PC-3 (cell line): Measurements from ENCODE around the gene SLC8A3. TPM values are rescaled to one million over a fixed set of nuclear protein-coding genes. Genes with fewer than 3 reads are reported as not detected.

ENCODE experiments used
- ATAC-seq: fragments of 200-7000 bp; cut with Tn5 transposase; 2 replicates; pipeline ENCODE4 v1.9.1; 2020; ENCODE audit warnings: mild to moderate bottlenecking, moderate library complexity
- BruUV-seq: library from RNA; stranded (reverse); fragments of 400-500 nt; replicated peaks from 2 replicates; lab custom pipeline; 2021; lab: Mats Ljungman, UMichigan
- CTCF ChIA-PET: fragments of 300-600 bp; sonication (Branson Sonifier 250); formaldehyde crosslinking; loops from one replicate; lab custom pipeline; 2022; ENCODE audit warnings: antibody characterized with exemption; lab: Charles Lee
- POLR2A ChIA-PET: fragments of 300-600 bp; sonication (Branson Sonifier 250); formaldehyde crosslinking; loops from one replicate; lab custom pipeline; 2022; ENCODE audit warnings: antibody characterized with exemption; ENCODE audit not compliant: unreplicated experiment; lab: Charles Lee
- DNase-seq: peaks from one replicate; pipeline ENCODE4 v3.0.0-alpha.2; 2015
- H2AFZ ChIP-seq: fragments of 300-600 bp; sonication (generic); 2 replicates; pipeline ENCODE4 v1.6.0; 2016; ENCODE audit warnings: antibody characterized with exemption, low read length
- H3F3A ChIP-seq: fragments of 300-600 bp; sonication (generic); one replicate; pipeline ENCODE4 v1.6.0; 2017; ENCODE audit warnings: antibody characterized with exemption, low read length, control low read depth, mild to moderate bottlenecking; ENCODE audit not compliant: unreplicated experiment
- H3K27ac ChIP-seq: fragments of 300-600 bp; sonication (generic); 2 replicates; pipeline ENCODE4 v1.5.1; 2016; ENCODE audit warnings: mild to moderate bottlenecking, low read length
- H3K27me3 ChIP-seq: fragments of 300-600 bp; sonication (generic); 2 replicates; pipeline ENCODE4 v1.6.1; 2016; ENCODE audit warnings: low read length, mixed read lengths
- H3K36me3 ChIP-seq: fragments of 300-600 bp; sonication (generic); 2 replicates; pipeline ENCODE4 v1.6.1; 2016; ENCODE audit warnings: low read depth, mixed run types, low read length, mixed read lengths
- H3K4me1 ChIP-seq: fragments of 300-600 bp; sonication (generic); 2 replicates; pipeline ENCODE4 v1.5.1; 2016; ENCODE audit warnings: low read length; ENCODE audit not compliant: insufficient read depth
- H3K4me2 ChIP-seq: fragments of 300-600 bp; sonication (generic); 2 replicates; pipeline ENCODE4 v1.6.0; 2016; ENCODE audit warnings: low read length
- H3K4me3 ChIP-seq: fragments of 300-600 bp; sonication (generic); 2 replicates; pipeline ENCODE4 v1.5.1; 2016; ENCODE audit warnings: mild to moderate bottlenecking, low read length, mixed read lengths
- H3K79me2 ChIP-seq: fragments of 300-600 bp; sonication (generic); 2 replicates; pipeline ENCODE4 v1.6.1; 2017; ENCODE audit warnings: low read length, mixed read lengths
- H3K9ac ChIP-seq: fragments of 300-600 bp; sonication (generic); 2 replicates; pipeline ENCODE4 v1.6.0; 2016; ENCODE audit warnings: mild to moderate bottlenecking, low read length
- H3K9me2 ChIP-seq: fragments of 300-600 bp; sonication (generic); replicated peaks from 2 replicates; pipeline ENCODE4 v1.6.1; 2016; ENCODE audit warnings: mixed run types, low read length, mixed read lengths
- H3K9me3 ChIP-seq: fragments of 300-600 bp; sonication (generic); 2 replicates; pipeline ENCODE4 v1.6.1; 2016; ENCODE audit warnings: low read length, mixed read lengths
- H4K20me1 ChIP-seq: fragments of 300-600 bp; sonication (generic); 2 replicates; pipeline ENCODE4 v1.6.1; 2016; ENCODE audit warnings: low read length, mixed read lengths
- EZH2 ChIP-seq: fragments of 300-600 bp; sonication (generic); IDR thresholded peaks from one replicate; pipeline ENCODE4 v1.6.1; 2017; ENCODE audit warnings: antibody characterized with exemption, mild to moderate bottlenecking, low read length; ENCODE audit not compliant: unreplicated experiment
- EZH2phosphoT487 ChIP-seq: fragments of 300-600 bp; sonication (generic); IDR thresholded peaks from 2 replicates; pipeline ENCODE4 v1.6.1; 2018; ENCODE audit warnings: mild to moderate bottlenecking, antibody characterized with exemption, low read length, borderline replicate concordance
- intact Hi-C: fragments of 100-400 bp; cut with micrococcal nuclease; formaldehyde crosslinking; loops from 2 replicates; pipeline ENCODE4 v1.9.0; 2023
- total RNA-seq: library from RNA; depleted of rRNA; stranded (reverse); fragments of >200 nt; gene quantifications from 2 replicates; pipeline ENCODE4 v1.2.3, GENCODE V29; 2014
- TF ChIP-seq, protein P1 (sequence below): fragments of 300-600 bp; sonication (generic); conservative IDR thresholded peaks from 2 replicates; pipeline ENCODE4 v1.5.1; 2017; ENCODE audit warnings: antibody characterized with exemption, low read depth, mild to moderate bottlenecking, low read length

SLC8A3 gene
- total RNA-seq, 1 experiment from 2014 or later, result not detected

- no TSS peak for BruUV-seq
- POLR2A ChIA-PET, result interaction anchor here (0.7 kb wide), 1 partner anchor 144 kb away, joined by 14 read pairs; no protein-coding TSS in a partner anchor
Observed at GRCh38 chr14:70019695-70020094, 169.1 kb downstream of the SLC8A3 start.

GRCh38 chr14:70018713-70019211 is 170.0 kb downstream of the SLC8A3 start:
- Histone ChIP-seq H3K9ac (no peak overlapping the region), H3K9me3 (no peaks in the 10 kb centered on the region), H4K20me1 (no peaks in the 10 kb centered on the region), H3K36me3 (no peaks in the 10 kb centered on the region), H3K79me2 (no peaks in the 10 kb centered on the region), H3K4me3 (no peak overlapping the region), H3F3A (no peaks in the 10 kb centered on the region), H3K4me1 (no peaks in the 10 kb centered on the region), H3K9me2 (no peaks in the 10 kb centered on the region), H2AFZ (no peak overlapping the region), H3K27ac (no peak overlapping the region), H3K4me2 (no peak overlapping the region), H3K27me3 (peaks cover 96% of the 10 kb centered on the region)
- no TSS peak for BruUV-seq
- ChIA-PET POLR2A (no interaction called here), CTCF (interaction anchor here (0.6 kb wide), 1 partner anchor 55 kb away, joined by 3 read pairs; no protein-coding TSS in a partner anchor)
- intact Hi-C loops, result no loop called here
- TF ChIP-seq EZH2phosphoT487 (no peak), EZH2 (no peak)
- TF ChIP-seq, protein P1, sequence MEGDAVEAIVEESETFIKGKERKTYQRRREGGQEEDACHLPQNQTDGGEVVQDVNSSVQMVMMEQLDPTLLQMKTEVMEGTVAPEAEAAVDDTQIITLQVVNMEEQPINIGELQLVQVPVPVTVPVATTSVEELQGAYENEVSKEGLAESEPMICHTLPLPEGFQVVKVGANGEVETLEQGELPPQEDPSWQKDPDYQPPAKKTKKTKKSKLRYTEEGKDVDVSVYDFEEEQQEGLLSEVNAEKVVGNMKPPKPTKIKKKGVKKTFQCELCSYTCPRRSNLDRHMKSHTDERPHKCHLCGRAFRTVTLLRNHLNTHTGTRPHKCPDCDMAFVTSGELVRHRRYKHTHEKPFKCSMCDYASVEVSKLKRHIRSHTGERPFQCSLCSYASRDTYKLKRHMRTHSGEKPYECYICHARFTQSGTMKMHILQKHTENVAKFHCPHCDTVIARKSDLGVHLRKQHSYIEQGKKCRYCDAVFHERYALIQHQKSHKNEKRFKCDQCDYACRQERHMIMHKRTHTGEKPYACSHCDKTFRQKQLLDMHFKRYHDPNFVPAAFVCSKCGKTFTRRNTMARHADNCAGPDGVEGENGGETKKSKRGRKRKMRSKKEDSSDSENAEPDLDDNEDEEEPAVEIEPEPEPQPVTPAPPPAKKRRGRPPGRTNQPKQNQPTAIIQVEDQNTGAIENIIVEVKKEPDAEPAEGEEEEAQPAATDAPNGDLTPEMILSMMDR, result no peak
- ATAC-seq (0 out of 2 replicates have a peak, but pooled peaks have one; percentile 11), DNase-seq (no peak)

More at GRCh38 chr14:70019695-70020094, 169.1 kb downstream of the SLC8A3 start:
- Histone ChIP-seq H3K4me2 (no peak overlapping the region), H3K4me3 (no peak overlapping the region), H3K4me1 (no peaks in the 10 kb centered on the region), H2AFZ (no peak overlapping the region), H3K36me3 (no peaks in the 10 kb centered on the region), H3K27me3 (peaks cover 95% of the 10 kb centered on the region), H3K9ac (no peak overlapping the region), H4K20me1 (no peaks in the 10 kb centered on the region), H3K9me3 (no peaks in the 10 kb centered on the region), H3K79me2 (no peaks in the 10 kb centered on the region), H3K9me2 (no peaks in the 10 kb centered on the region), H3K27ac (no peak overlapping the region), H3F3A (no peaks in the 10 kb centered on the region)
- no peak for DNase-seq
- TF ChIP-seq EZH2phosphoT487 (no peak), EZH2 (no peak)
- TF ChIP-seq, protein P1, result no peak
- intact Hi-C loops, result no loop called here
- no peak for ATAC-seq
- CTCF ChIA-PET, result no interaction called here

DNA sequence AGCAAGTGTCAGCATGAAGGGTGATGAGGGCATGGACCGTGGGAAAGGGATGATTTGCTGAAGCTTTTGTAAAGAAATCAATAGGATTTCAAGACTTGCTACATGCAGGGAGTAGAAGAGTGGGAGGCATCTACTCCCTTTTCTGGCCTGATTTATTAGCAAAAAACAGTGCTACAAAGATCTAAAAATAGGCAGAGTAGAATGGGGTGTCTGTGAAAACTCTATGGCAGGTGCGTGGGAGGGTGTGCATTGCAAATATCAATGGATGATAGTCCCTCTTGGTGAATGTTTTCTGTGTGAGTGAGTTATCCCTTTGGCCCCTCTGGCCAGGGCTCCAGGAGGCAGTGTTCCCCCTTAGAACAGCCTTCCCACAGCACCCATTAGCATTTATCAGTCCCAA is 170.5 kb downstream of the SLC8A3 start:
- Histone ChIP-seq H3K9ac (no peak overlapping the region), H3K36me3 (no peaks in the 10 kb centered on the region), H3F3A (no peaks in the 10 kb centered on the region), H3K27ac (no peak overlapping the region), H3K4me1 (no peaks in the 10 kb centered on the region), H2AFZ (no peak overlapping the region), H3K27me3 (peaks cover 96% of the 10 kb centered on the region), H3K9me2 (no peaks in the 10 kb centered on the region), H3K79me2 (no peaks in the 10 kb centered on the region), H4K20me1 (no peaks in the 10 kb centered on the region), H3K9me3 (no peaks in the 10 kb centered on the region), H3K4me3 (no peak overlapping the region), H3K4me2 (no peak overlapping the region)
- TF ChIP-seq EZH2phosphoT487 (no peak), EZH2 (no peak)
- TF ChIP-seq, protein P1, result no peak
- POLR2A ChIA-PET, result no interaction called here
- CTCF ChIA-PET, result interaction anchor here (0.6 kb wide), 1 partner anchor 56 kb away, joined by 3 read pairs; no protein-coding TSS in a partner anchor
- DNase-seq (no peak), ATAC-seq (no peak)
- intact Hi-C loops, result no loop called here
- BruUV-seq, result no TSS peak
